ENCODE data around the gene ETV3. TPM values are rescaled to one million over a fixed set of nuclear protein-coding genes. Genes with fewer than 3 reads are reported as not detected.
A peak's percentile ranks its signal among the peaks of the same experiment; 100 is the strongest.
"Not testable (repeated sequence)": the region's sequence is repeated elsewhere in the genome, so short reads cannot be mapped to it uniquely, and the experiment has no call there.

Gene ETV3
- total RNA-seq, 4 donors from 2014 or later, result 28.8 to 48.3 (median 32.5) TPM

DNA sequence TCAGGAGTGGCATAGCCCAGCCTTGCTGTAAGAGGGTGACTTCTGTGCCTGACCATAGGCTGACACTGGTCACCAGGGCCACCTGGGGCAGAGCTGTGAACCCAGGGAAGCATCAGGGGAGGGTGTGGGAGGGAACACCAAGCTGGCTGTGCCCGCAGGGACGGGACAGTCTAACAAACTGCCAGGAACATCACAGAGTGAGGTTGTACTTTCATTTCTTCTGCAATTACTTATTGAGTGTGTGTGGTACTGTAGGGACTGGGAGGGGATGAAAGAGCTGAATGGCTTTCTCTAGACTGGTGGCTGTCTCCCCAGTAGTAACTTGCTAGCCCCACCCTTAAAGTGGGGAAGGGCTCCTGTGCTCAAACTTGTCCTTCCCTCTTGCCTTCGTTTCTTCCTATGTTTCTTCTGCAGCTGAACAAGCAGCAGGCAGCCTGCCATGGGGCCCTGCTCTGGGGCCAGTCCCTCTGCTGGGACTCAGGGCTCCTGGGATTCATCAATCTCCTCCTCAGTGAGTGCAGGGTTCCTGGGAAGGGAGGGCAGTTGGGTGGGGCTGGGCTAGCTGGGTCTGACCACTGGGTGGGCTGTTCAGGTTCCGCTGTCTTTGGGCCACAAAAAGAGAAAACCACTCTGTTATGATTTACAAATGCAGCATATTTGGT lies 39.7 kb upstream of the ETV3 start:
- DNase-seq (ENCODE audit: low spot score), result no peak
- TF ChIP-seq, protein P1, sequence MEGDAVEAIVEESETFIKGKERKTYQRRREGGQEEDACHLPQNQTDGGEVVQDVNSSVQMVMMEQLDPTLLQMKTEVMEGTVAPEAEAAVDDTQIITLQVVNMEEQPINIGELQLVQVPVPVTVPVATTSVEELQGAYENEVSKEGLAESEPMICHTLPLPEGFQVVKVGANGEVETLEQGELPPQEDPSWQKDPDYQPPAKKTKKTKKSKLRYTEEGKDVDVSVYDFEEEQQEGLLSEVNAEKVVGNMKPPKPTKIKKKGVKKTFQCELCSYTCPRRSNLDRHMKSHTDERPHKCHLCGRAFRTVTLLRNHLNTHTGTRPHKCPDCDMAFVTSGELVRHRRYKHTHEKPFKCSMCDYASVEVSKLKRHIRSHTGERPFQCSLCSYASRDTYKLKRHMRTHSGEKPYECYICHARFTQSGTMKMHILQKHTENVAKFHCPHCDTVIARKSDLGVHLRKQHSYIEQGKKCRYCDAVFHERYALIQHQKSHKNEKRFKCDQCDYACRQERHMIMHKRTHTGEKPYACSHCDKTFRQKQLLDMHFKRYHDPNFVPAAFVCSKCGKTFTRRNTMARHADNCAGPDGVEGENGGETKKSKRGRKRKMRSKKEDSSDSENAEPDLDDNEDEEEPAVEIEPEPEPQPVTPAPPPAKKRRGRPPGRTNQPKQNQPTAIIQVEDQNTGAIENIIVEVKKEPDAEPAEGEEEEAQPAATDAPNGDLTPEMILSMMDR (IDR thresholded peaks at IDR 0.05), result no peak
- no peak for ATAC-seq (ENCODE audit: low FRiP score)

DNA sequence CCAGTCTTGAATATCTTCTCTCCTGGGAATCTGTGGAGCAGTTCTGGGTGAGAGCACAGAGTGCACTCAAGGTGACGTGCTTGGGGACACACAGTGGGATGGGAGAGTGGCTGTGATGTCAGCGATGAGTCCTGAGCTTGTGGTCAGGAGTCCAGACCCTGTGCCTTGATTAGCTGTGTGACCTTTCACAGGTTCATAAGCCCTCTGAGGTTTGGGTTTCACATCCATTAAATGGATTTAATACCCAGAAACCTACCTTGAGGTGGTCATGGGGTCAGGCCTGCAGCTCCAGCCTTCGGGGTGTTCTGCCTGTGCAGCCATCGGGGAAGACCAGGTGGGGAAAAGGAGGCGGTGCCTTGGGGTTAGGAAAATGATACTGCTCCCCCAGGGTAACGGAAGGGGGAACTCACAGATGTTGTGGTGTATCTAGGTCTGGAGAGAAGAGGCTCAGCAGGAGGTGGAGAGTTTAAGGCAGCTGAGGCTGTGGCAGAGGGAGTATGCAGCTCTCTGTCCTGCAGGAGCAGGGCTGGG lies 38.5 kb upstream of the ETV3 start:
- ATAC-seq (ENCODE audit: low FRiP score) (no peak), DNase-seq (ENCODE audit: low spot score) (no peak)
- TF ChIP-seq, protein P1 (IDR thresholded peaks at IDR 0.05), result no peak

DNA sequence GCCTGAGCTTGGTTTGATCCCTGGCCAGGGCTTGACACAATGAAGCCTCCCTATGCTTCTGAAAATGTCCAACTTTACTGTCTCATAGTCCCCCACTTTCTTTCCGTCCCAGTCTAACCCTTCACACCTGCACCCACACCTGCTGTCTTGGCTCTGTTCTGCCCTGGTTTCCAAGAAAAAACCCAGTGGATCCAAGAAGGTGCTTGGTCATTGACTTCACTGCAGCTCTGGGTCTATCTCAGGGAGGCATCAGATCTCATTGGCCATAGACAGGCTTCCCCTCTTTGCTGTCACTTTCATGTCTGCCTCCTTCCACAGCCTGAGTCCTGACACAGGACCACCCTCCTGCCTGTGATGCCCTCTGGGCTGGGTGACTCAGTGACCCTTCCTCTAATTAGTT lies 37.8 kb upstream of the ETV3 start:
- DNase-seq (ENCODE audit: low spot score), result no peak
- no peak for ATAC-seq (ENCODE audit: low FRiP score)
- TF ChIP-seq, protein P1 (IDR thresholded peaks at IDR 0.05), result no peak

DNA sequence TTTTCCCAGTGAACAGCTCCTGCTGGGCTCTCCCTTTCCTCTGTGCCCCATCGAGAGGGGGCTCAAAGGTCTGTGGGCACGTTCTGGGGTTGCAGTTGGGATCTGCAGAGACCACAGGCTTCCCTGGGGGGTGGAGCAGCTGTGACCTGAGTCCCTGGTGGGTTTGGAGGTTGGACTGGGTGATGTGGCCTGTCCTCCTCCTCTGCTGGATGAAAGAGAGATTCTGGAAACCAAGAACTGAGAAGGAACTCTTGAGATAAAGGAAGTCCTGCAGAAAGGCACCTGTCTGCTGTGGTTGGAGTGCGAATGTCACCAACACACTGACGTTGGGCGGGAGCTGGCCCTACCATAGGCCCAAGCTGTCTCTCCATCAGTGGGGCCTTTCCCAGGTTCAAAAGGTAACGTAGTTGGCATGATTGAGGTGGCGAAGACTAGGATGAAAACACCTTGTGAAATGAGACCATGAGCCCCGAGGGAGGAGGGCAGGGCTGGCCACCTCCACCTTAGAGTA lies 35.8 kb upstream of the ETV3 start:
- TF ChIP-seq, protein P1 (IDR thresholded peaks at IDR 0.05), result no peak
- no peak for ATAC-seq (ENCODE audit: low FRiP score)

DNA sequence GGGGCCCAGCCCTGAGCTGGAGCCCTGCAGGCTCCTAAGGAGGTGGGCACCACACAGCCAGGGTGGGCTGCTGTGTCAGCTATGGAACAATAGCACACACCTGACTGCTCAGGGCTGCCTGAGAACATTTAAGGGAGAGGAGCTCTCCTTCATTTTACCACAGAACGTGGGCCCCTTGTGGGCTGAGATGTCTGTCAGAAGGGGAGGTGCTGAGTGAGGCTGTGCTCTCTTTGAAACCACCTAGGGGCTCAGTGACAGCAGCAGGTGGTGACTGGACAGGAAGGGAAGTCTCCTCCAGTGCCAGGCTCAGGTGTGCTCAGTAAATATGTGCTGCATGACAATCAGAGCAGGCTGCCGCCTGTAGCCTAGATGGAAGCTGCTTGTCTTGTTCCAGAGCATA lies 35.0 kb upstream of the ETV3 start:
- DNase-seq (ENCODE audit: low spot score); ATAC-seq (ENCODE audit: low FRiP score): not testable (repeated sequence)

More for the DNA sequence above, 35.8 kb upstream of the ETV3 start:
- no peak for DNase-seq (ENCODE audit: low spot score)

DNA sequence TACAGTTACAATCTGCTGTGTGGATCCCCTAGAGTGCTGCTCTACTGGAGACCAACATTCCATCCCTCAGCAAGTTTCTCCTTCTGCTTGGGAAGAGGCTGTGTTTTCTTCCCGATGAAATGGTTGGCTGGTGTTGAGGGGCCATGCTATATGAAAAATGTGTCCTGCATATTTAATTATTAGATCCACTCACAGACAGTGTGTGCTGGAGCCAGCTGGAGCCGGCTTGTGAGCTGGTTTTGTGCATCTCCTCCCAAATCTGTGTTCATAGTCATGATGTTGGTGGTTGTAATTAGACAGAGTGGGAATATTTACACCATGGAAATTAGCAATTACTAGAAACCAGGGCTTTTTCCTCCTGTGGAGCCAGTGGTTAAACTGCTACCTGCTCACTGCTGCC lies 34.4 kb upstream of the ETV3 start:
- not testable (repeated sequence) for DNase-seq (ENCODE audit: low spot score); ATAC-seq (ENCODE audit: low FRiP score)

DNA sequence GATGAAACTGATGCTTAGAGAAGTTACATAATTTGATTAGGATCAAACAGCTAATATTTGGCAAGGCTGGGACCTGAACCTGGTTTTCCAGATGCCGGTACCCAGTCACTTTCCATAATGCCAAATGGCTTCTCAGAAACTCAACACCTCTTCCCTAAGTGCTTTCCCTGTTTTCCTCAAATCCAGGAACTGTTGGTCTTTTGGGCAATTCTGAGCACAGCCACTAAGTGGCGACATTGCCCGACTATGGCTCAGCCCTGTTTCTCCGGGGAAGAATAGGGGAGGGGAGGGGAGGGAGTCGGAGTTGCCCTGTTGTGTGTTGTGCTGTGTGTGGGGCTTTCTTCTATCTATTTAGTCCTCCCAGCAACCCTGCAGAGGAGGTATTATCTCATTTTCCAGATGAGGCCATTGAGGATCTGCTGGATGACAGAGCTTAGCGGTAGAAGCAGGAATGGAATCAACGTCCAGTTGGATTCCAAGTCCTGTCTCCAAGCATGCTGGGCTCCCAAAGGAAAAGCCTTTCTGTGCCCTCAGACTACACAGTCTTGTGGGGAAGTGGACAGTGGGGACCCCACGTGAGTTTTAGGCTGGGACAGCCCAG lies 33.8 kb upstream of the ETV3 start:
- not testable (repeated sequence) for ATAC-seq (ENCODE audit: low FRiP score); DNase-seq (ENCODE audit: low spot score)

DNA sequence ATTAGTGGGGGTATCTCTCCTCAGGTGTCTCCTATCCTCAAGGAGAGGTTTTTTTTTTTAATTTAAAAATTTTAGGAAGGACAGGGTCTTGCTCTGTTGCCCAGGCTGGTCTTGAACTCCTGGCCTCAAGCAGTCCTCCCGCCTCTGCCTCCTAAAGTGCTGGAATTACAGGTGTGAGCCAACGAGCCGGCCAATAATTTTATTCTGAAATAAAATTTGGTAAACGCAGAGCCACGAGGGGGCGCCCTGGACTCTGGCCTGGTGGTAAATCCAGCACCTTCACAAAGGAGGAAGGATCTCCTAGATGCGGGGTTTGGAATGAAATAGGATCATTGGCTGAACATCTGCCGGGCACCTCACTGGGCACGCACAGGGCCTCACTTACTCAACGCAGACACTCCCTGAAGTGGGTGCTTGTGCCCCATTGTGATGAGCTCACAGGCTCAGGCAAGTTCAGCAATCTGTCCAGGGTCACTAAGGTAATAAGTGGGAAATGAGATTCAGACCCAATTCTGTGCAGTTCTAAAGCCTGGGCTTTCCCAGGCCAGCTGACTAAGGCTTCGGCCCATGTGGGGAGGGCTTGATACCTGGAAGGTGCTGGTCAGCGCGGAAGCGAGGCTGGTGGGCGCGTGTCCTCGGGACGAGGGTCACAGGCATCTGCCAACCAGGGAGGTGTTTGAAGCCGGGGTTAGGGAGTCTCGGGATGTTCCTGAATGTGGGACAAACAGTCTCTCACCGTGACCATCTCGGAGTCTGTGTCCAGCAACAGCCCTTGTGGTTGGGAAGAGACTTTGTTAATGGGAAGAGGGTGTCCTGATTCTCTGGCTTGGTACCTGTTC lies 32.7 kb upstream of the ETV3 start:
- no peak for ATAC-seq (ENCODE audit: low FRiP score)
- peak; percentile 30 for DNase-seq (ENCODE audit: low spot score)
- TF ChIP-seq, protein P1 (IDR thresholded peaks at IDR 0.05), result no peak

Data from omental fat pad (tissue), 4 donors.